Stimulated activated naive CD8-positive, alpha-beta T cell treated with anti-CD3 and anti-CD28 coated beads, Interleukin-15, Interleukin-2, amounts not matched to agents 100 U/mL and 50 U/mL, for 24 hours (primary cell): ENCODE measurements around the gene MYH9.

Source experiments
- ATAC-seq: fragments of 150-1000 bp; cut with Tn5 transposase; one replicate; pipeline ENCODE4 v1.10.0; 2021
- DNase-seq: peaks from one replicate; pipeline ENCODE4 v3.0.0; 2021

MYH9 gene

DNA sequence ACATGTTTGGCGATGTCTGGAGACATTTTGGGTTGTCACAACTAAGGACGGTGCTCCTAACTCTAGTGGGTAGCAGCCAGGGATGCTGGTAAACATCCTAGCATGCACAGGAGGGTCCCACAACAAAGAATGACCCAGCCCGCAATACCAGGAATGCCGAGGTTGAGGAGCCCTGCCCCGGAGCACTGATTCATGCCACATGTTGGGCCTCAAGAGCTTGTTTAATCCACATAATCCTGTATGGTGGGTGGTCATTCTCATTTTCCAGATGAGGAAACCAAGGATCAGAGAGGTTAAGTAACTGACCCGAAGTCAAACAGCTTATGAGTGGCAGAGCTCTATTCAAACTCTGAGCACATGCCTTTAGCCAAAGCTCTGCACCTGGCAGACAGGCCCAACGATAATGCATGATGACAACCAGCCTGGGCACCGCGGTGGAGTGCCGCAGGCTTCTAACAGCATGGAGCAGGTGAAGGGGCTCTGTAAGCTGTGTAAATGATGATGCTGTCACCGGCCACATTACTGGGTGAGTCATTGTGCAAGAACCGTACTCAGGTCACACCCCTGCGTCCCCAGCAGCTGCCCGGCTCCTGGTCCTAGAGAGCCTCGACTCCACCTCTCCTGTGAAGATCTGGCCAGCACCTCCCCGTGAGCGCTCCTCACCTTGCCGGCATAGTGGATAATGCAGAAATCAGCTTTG is 76.2 kb downstream of the MYH9 start:
- ATAC-seq (no peak), DNase-seq (no peak)

DNA sequence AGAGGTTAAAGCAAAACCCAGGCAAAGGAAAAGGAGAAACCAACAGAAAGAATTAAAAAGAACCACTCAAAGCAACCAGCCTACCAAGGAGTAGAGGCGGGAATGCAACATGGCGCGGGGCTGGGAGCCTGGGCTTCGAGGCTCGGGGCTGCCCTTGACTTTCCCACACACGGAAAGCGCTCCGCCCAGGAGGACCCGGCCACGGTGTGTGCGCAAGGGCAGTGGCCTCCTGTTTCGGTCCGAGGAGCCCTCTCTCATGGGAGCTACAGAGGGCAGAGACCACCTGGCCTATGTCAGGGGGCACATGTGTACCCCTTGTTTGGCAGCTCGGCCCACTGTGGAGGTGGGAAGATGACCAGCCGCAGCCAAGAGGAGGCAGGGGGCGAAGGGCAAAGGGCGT is 78.9 kb downstream of the MYH9 start:
- DNase-seq (no peak), ATAC-seq (no peak)

DNA sequence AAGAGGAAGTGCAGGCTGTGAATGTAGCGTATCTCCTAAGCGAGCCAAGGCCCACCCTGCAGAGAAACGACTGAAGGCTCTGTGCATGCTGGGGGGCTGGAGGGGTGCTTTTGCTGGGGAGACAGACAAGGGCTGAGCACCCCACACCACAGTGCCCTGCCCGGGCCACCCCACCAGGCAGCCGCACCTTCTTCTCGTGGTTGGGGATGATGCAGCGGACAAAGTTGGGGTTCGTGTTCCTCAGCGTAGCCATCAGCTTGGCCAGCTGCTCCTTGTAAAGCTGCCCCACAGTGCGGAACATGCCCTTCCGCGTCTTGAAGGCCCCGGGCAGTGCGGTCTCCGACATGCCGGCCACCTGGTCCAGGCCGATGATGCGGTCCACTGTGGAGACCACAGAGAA is 81.5 kb downstream of the MYH9 start:
- no peak for DNase-seq
- no peak for ATAC-seq

DNA sequence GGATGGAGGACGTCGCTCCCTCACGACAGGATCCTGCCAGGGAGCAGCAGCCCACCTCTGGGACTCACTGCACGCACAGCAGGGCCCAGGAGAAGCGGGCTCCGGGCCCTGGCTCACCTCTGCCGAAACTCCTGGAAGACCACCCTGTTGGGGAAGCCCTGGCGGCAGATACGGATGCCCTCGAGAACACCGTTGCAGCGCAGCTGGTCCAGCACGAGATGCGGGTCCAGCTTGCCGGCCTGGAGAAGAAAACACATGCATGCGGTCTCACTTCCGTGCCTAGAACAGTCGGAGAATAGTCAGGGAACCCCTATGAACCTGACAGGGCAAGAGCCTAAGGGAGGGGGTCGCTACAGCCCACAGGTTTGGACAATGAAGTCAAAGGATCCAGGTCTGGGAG is 82.0 kb downstream of the MYH9 start:
- ATAC-seq (no peak), DNase-seq (no peak)

DNA sequence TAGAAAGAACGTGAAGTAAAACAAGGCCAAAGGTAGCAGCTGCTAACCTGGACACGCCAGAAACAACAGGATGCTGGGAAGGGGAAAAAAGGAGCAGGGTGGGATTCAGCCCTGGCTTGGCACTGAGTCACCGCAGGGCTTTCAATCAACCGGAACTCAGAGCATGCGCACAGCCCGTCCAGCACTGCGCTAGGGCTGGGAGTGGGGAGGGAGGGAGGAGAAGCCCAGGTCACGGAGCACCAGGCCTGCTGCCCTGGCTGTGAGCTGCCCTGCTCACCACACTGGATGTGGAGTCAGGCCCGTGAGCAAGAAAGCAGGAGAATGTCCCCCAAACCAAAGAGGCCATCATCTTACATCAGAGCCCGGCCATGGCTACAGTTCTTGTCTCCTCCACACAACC is 83.3 kb downstream of the MYH9 start:
- no peak for ATAC-seq
- no peak for DNase-seq

DNA sequence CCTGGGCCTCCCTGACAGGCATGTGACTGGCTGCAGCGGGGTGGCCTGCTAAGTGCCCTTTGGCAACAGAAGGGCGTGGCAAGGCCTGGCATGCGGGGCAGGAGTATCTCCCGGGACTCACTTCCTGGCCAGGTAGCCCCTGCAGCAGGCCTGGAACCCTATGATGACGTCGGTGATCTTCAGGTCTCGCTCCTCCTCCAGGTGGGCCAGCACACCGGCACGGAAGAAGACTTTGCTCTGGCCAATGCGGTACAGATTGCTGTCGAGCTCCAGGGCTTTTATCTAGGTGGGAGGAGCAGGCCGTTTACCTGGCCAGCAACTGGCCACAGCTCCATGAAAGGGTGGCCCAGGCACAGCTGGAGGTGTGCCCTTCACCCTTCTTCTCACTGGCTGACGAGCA is 83.9 kb downstream of the MYH9 start:
- DNase-seq (no peak), ATAC-seq (no peak)

DNA sequence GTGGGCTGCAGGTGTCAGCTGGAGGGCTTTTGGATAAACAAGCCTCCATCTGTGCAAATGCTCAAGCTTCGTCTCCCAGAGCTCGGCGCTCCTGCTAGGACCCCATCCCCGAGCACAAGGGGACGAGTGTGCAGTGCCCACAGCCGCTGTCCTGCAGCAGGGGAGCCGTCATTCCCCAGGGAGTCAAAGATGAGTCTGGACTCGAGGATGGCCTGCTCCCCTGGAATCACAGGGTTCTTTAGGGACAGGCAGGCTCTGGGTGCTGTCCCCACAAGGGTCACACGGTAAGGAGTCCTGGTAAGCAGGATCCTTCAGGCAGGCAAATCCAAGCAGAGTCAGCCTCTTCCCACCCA is 84.7 kb downstream of the MYH9 start:
- DNase-seq, result no peak

DNA sequence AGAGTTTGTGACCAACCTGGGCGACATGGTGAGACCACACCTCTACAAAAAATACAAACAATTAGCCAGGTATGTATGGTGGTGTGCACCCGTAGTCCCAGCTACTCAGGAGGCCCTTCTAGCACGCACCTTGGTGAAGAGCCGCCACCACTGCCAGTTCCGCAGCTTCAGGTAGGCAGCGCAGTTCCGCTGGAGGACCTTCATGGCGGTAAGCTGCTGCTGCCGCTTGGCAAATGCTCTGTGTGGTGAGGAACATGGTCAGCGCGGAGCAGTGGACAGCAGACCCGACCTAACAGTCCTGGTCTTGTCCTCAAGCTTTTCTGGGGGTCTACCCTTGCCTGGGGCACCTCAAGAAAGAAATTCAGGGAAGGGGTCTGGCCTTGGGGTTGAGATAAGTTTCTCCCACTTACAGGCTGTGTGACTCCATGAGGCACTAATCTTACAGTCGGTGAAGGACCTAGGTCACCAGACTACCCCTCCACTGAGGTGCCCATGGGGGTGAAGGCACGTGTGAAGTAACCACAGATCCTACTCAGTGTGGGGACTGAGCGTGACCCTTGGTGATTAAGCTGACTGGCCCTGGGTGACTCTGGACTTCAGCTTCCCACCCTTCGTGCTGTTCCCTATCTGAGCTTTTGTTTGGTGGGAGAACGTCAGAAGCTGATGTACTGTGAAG is 85.2 kb downstream of the MYH9 start:
- DNase-seq (no peak), ATAC-seq (no peak)

More for the DNA sequence above, 84.7 kb downstream of the MYH9 start:
- ATAC-seq, result no peak

DNA sequence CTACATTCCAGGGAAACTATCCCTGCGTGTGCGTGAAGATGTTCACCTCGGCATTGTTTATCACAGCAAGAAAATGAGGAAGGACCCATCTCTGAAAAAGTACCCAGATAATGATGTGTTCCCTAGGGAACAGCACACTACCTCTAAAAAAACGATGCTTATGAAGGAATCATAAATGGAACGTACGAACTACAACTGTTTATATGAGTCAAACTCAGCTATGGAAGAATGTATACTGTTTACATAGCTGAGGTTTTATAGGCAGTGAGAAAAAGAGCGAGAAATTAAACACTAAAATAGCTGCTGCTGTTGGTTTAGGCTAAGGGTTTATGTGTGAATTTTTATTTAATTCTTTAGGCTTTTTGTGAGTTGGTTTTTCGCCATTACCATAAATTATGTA is 85.9 kb downstream of the MYH9 start:
- ATAC-seq (no peak), DNase-seq (no peak)

DNA sequence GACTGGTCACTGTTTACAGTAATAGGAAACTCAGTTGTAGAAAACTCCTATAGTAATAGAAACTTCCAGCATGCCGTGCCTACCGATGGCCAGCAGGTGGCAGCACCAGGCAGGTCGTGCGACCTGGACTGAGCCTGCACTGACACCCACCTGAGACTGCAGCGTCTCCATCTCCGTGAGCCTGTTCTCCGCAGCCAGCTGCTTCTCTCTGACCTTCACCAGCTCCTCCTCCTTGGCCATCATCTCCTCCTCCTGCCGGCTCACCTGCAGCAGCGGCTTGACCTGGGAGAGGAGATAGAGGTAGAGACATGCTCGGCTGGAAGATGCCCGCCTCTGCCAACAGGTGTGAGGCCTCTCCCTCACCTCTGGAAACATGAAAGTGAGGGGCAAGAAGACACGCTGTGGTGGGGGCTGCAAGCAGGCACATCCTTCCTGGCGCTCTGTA is 86.4 kb downstream of the MYH9 start:
- DNase-seq, result peak; percentile 85
- ATAC-seq, result peak; percentile 81

DNA sequence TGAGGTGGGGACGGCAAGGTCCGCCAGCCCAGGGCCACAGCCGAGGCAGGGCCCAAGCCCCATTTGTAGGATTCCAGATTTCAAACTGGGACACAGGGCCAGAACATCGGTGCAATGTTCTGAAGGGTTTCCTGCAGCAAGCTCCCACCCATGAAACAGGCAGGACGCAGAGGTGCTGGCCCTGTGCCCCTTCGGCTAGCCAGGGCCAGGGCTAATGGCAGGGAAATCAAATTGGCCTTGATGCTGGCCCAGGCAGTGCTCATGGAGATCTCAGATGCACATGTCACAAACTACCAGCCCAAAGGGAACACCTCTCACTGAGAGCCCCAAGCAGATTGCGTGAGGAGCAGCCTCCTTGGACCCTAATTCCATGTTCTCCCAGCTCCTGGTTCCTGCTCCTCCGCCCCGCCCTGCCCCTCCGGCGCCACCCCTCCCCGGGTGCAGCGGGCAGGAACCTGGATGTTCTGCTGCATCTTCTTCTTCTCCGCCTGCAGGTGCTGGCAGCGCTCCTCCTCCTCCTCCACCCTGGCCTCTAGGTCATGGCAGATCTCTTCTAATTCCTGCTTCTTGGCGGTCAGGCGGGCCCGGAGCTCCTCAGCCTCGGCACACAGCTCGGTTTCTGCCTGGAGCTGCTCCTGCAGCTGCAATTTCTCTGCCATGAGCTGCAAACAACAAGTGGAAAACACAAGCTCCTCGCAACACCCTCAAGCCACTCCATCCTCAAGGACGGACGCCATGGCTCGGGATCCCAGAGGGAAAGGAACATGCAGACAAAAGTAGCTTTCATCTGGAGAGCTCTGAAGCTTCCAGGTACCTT is 87.2 kb downstream of the MYH9 start:
- ATAC-seq (no peak), DNase-seq (no peak)

DNA sequence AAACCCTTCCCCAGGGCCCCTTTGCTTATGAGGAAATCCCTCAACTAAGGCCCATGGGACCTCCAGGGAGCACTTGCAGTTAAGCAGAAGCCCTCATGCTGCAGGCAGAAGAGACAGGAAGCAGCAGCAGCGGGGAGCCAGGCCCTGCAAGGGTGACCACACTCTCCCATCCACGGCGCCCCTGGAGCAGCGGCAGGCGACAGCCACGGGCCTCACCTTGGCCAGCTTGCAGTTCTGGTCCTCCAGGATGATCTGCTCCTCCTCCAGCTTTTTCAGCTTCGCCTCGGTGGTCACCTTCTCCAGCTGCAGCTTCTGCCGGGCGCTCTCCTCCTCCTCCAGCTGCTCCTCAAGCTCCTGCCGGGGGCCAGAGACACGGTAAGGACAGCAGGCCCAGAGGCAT is 87.9 kb downstream of the MYH9 start:
- DNase-seq (no peak), ATAC-seq (no peak)

DNA sequence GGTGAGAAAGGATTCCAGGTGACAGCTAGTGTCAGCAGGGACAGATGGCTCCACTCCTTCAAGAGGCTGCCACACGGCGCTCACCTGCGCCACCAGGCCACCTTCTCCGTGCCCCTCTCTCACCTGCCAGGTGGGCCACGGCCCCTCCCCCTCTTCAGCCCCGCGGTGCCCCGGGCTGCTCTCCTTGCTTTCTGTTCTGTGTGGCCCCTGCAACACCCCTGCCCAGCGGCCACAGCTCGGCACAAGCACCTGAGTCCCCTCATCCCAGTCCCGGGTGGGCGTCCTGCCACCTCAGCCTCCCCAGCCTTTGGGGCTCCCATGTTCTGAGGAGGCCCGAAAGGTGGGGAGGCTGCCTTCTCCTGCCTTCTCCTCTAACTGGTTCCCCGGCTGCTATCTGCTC is 88.5 kb downstream of the MYH9 start:
- DNase-seq, result no peak
- no peak for ATAC-seq

DNA sequence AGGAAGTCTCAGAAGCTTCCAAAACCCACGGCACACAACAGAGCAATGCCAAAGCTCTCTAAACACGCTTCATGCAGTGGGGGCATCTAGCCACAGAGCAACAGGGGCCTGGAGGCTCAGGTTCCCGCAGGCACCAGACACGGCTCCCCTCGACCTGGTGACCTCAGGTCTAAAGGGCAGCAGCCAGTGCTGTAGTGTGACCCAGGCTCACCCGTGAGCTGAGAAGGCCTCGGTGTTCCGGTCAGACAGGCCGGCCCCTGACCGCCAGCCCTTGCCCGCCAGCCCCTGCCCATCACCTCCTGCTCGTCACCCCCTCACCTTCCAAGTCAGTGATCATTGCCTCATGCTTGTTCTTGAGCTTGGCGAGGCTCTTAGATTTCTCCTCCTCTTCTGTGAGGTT is 89.2 kb downstream of the MYH9 start:
- DNase-seq, result no peak
- no peak for ATAC-seq

DNA sequence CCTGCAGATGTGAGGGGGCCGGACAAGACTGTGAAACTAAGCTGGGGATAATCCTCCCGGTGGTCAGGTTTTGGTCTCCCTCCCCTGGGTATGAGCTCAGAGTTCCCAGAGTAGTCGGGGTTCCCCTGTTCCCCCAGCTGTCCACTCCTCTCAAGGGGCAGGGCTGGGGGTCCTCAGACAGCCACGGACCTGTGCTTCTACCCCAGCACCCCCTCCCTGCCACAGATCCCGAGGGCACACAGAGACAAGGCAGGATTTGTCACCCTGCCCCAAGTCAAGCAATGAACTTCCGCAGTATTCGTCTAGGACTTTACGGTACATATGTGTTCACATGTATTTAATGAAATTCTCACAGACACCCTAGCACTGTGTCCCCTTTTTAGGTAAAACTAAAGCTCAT is 89.6 kb downstream of the MYH9 start:
- ATAC-seq (no peak), DNase-seq (no peak)

DNA sequence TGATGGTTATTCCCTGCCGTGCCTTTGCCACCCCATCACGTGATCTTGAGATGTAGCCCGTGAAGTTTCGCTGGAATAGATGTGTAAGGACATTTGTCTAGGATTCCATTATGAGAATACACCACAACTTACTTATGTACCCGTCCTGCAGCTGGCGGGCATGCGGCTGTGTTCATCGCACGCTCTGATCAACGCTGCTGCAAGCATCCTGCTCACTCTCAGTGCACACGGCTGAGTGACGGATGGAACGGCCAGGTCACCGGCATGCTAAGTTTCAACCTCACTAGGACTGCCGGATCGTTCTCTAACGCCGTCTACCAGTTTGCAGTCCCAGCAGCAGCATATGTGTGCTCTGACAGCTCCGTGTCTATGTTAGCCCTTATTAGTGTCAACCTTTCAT is 90.2 kb downstream of the MYH9 start:
- DNase-seq (no peak), ATAC-seq (no peak)

DNA sequence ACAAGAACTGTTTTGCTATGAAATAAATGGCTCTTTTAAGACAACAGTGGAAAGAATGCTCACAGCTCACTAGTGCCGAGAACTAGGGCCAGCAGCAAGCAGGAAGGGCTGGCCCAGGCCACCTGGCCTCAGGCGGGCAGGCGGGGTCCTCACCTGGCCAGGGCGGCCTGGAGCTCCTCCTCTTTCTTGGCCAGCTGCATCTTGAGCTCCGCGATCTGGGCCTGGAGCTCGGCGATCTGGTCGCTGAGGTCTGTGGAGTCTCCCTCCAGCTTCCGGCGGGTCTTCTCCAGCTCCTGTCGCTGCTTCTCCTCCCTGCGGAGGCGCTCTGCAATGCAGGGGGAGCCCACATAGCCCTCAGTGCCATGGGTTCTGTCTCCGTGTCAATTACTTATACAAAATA is 91.1 kb downstream of the MYH9 start:
- DNase-seq, result no peak
- ATAC-seq, result no peak

DNA sequence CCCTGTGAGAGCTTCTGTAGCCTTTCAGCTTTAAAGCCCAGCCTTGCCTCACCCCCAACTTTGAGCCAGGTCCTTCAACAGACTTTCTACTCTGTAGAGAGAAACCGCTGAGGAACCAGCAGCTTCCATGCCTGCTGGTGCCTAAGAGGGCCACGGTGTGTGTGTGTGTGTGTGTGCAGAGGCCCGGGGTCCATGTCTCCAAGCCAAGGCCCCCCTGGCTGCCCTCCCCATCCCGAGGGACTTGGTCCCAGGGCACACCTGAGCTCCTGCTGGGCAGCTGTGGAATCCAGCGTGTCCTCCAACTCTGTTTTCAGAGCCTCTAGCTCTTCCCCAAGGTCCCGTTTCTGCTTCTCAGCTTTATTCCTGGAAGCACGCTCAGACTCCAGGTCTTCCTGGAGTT is 92.5 kb downstream of the MYH9 start:
- ATAC-seq (no peak), DNase-seq (no peak)

DNA sequence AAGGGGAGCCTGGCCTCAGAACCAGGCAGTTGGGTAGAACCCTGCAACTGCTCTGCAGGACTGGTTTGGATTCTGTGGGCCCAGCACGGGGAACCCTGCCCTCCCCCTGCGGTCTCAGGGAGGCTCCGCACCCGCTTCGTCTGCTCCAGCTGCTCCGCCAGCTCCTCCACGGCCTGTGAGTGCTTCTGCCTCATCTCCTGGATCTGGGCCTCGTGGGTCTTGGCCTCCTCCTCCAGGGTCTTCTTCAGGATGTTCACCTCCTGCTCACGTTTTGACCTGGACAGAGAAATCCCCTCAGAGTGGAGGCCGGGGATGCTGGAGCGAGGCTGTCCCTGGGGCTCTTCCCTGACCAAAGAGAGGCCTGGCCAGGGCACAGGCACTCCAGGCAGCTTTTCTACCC is 93.0 kb downstream of the MYH9 start:
- ATAC-seq (no peak), DNase-seq (no peak)

DNA sequence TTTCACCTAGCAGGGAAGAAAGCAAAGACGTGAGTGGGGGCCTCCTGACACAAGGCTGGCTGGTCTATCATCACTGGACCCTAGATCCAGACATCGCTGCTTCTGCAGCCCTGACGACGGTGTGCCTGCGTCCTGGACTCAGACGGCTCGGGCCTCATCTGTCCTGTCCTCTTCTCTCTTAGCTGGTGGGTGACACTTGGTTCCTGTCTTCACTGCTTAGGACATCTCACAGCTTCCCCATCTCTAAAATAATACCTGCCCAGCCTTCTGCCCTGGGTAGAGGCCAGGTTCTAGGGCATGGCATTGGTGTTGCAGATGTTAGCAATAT is 93.5 kb downstream of the MYH9 start:
- ATAC-seq (no peak), DNase-seq (no peak)

DNA sequence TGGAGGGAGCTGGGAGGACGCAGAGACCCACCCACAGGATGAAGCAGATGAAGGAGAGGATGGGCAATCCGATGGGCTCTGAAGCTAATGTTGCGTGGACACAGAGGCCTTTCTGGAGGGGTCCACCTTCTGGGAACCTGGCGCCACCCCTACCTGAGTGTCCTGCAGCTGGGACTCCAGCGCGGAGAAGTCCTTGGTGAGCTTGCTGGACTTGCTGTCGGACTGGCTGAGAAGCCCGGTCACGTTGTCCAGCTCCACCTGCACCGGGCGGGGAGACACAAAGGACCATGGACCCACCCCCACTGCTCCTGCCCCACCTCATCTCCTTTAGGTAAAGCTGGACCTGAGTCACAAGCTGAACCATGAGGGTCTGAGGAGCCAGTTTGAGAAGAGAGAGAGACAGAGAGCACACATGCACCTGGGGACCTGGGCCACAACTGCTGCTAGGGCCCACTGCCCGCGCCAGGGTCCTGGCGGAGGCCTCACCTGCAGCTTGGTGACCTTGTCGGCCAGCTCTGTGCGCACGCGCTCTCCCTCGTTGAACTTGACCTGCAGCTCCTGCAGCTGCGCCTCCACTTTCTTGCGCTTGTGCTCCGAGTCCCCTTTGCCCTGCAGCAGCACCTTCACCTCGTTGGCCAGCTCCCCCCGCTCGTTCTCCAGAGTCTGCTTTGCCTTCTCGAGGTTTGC is 94.0 kb downstream of the MYH9 start:
- ATAC-seq, result no peak

DNA sequence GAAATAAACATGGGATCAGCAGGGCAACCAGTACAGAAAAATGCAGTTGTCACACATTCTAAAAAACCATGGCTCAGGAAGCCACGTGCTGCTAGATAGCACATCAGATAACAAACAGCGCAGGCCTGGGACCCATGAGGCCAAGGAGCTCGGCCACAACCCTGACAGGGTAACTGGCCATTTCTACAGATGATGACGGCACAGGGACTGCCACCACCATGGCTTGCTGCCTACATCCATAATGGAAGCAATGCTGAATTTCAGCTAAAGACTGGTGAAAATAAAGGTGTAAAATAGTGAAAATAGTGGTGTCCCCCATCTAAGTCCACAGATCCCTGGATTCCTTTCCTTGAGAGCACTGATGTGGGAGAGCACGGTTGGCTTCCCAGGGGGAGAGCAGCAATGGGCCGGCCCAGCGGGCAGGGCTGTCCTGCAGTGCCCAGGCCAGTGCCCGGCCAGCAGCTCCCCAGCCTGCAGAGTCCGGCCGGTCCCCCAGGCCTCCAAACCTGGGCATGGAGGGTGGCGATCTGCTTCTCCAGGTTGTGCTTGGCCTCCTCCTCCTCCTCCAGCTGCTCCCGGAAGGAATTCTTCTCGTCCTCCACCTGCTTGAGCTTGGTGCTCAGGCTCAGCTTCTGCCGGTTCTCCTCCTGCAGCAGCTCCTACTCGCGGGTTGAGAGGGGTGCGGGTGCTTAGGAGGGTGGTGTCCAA is 94.8 kb downstream of the MYH9 start:
- ATAC-seq, result no peak

More for the DNA sequence above, 94.0 kb downstream of the MYH9 start:
- DNase-seq, result no peak

More for the DNA sequence above, 94.8 kb downstream of the MYH9 start:
- no peak for DNase-seq
